Erythroblast (primary cell): Measurements from ENCODE around the gene PIK3R2.

Experiments
- GATA1 ChIP-seq: IDR thresholded peaks from 2 replicates; pipeline ENCODE4 v1.6.1; 2011; ENCODE audit warnings: low read depth, mild to moderate bottlenecking, control low read depth, low read length, moderate library complexity
- POLR2A ChIP-seq: IDR thresholded peaks from 2 replicates; pipeline ENCODE4 v1.6.1; 2011; ENCODE audit warnings: mild to moderate bottlenecking, low read length

DNA sequence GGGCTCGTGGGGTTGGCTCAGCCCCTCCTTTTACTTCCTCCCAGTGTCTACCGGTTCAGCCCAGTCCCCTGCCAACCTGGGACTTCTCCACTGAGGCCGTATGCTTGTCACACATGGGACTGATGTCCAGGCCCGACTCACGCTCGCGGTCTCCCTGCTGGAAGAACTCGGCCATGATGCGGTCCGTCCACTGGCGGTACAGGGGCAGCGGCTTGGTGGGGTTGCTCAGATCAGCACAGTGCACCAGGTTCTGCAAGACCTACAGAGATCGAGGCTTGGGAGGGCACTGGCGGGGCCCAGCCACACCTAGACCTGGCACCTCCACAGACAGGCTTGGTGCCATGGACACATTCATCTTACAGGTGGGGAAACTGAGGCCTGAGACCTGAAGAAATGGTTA lies 58.7 kb downstream of the PIK3R2 start:
- no peak for TF ChIP-seq POLR2A
- TF ChIP-seq GATA1, result no peak
